ENCODE data around the gene TLE2. TPM values are rescaled to one million over a fixed set of nuclear protein-coding genes. Genes with fewer than 3 reads are reported as not detected.
A peak's percentile ranks its signal among the peaks of the same experiment; 100 is the strongest.

TLE2 gene
- polyA plus RNA-seq, 1 of the 3 experiments (the other 2 are of a cell fraction) = 2.3 TPM

DNA sequence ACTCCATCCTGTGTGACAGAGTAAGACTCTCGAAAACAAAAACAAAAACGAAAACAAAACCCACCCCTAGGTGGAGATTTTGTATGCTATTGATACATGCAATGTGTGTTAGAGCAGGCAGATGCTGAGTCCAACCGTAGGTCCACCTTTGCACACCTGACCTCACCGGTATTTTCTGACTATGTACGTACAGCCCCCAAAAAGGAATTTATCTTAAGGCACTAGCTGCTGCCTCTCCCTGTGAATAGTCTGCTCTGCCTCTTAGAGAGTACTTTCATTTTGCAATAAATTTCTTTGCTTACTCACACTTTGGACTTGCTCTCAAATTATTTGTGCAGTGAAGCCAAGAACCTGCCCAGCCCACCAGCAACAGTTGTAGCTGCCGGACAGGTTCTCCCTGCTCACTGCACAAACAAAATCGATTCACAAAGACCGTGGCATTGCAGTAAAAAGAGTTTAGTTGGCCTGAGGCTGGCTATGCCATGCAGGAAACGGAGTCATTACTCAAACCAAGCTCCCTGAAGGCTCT is 76.1 kb downstream of the TLE2 start:
- H3K4me2 ChIP-seq = 0 out of 2 replicates have a peak overlapping the region, but pooled peaks have one; percentile 15
- H4K20me1 ChIP-seq (ENCODE audit: insufficient read depth) = no peaks in the 10 kb centered on the region
- no peaks in the 10 kb centered on the region for H3K9me2 ChIP-seq
- ChIA-PET POLR2A (no interaction called here), CTCF (interaction anchor here (1.5 to 5.1 kb wide), 6 partner anchors 9 to 211 kb away, joined by 4 to 60 read pairs (median 27); no protein-coding TSS in a partner anchor)
- H3K79me2 ChIP-seq (ENCODE audit: insufficient read depth) = peaks cover 16% of the 10 kb centered on the region
- no peak for TF ChIP-seq CTCF (IDR thresholded peaks at IDR 0.05)
- no peak for TF ChIP-seq JUND (IDR thresholded peaks at IDR 0.05)
- TF ChIP-seq POLR2AphosphoS5 (IDR thresholded peaks at IDR 0.05; ENCODE audit: low read depth, low read length) = no peak
- no peak for TF ChIP-seq MEF2A (IDR thresholded peaks at IDR 0.05; ENCODE audit: borderline replicate concordance, low read depth)
- TF ChIP-seq TCF12 (IDR thresholded peaks at IDR 0.05) = no peak
- TF ChIP-seq RCOR1 (IDR thresholded peaks at IDR 0.05; ENCODE audit: low read length) = no peak
- no peak for TF ChIP-seq GATA2 (CRISPR knock-in tag; IDR thresholded peaks at IDR 0.05)
- no peaks in the 10 kb centered on the region for H3K9me3 ChIP-seq
- H3K4me3 ChIP-seq (ENCODE audit: low read depth in 2 of 2, low read length in 1 of 2) = no peak overlapping the region
- H3K27me3 ChIP-seq (ENCODE audit: insufficient read depth) = no peaks in the 10 kb centered on the region
- peaks cover under 1% of the 10 kb centered on the region for H3F3A ChIP-seq (replicated peaks; ENCODE audit: insufficient read depth)
- no peak for DNase-seq
- peak overlapping the region; percentile 60; the same call in 1 of the 2 replicates for H2AFZ ChIP-seq (ENCODE audit: low read depth)
- peaks cover 4 to 9% of the 10 kb centered on the region in 2 experiments; a peak in 2 of 4 replicates for H3K4me1 ChIP-seq (ENCODE audit: control insufficient read depth in 1 of 2, insufficient read depth in 2 of 2, low read depth in 1 of 2, low read length in 1 of 2)
- 50% methylated on average over 9 of the region's 9 CpGs for WGBS (ENCODE audit: low lambda C conversion rate)
- H3K27ac ChIP-seq (ENCODE audit: low read depth in 2 of 2, low read length in 1 of 2) = no peak overlapping the region
- H3K36me3 ChIP-seq (replicated peaks in 1 of 2; ENCODE audit: control insufficient read depth in 1 of 2, insufficient read depth in 2 of 2, low read length in 1 of 2) = peaks cover 0 to 4% of the 10 kb centered on the region in 2 experiments
- H3K9ac ChIP-seq = no peak overlapping the region

GRCh38 chr19:2950286-2951124 is 78.6 kb downstream of the TLE2 start:
- Histone ChIP-seq H4K20me1 (ENCODE audit: insufficient read depth) (no peaks in the 10 kb centered on the region), H3K9me2 (no peaks in the 10 kb centered on the region), H3K4me3 (ENCODE audit: low read depth in 2 of 2, low read length in 1 of 2) (peak overlapping the region; percentile 73 to 90), H3K36me3 (replicated peaks in 1 of 2; ENCODE audit: control insufficient read depth in 1 of 2, insufficient read depth in 2 of 2, low read length in 1 of 2) (peaks cover 0 to 7% of the 10 kb centered on the region in 2 experiments), H3K27me3 (ENCODE audit: insufficient read depth) (no peaks in the 10 kb centered on the region), H3K9ac (peak overlapping the region; percentile 89), H3K4me1 (ENCODE audit: control insufficient read depth in 1 of 2, insufficient read depth in 2 of 2, low read depth in 1 of 2, low read length in 1 of 2) (peaks cover 4 to 9% of the 10 kb centered on the region in 2 experiments; a peak in 2 of 4 replicates), H3F3A (replicated peaks; ENCODE audit: insufficient read depth) (peaks cover 20% of the 10 kb centered on the region), H3K9me3 (no peaks in the 10 kb centered on the region), H2AFZ (ENCODE audit: low read depth) (0 out of 2 replicates have a peak overlapping the region, but pooled peaks have one; percentile 62), H3K4me2 (peak overlapping the region; percentile 98), H3K27ac (ENCODE audit: low read depth in 2 of 2, low read length in 1 of 2) (peak overlapping the region; percentile 79 to 96), H3K79me2 (ENCODE audit: insufficient read depth) (peaks cover 16% of the 10 kb centered on the region)
- POLR2A ChIA-PET = interaction anchor here (0.6 to 1.9 kb wide), 13 partner anchors 12 to 846 kb away, joined by 3 to 9 read pairs (median 3); partner anchors contain the start of genes MRPL54, ZNF555 and ZNF57
- DNase-seq = peak; percentile 94
- CTCF ChIA-PET = interaction anchor here (0.6 to 5.1 kb wide), 32 partner anchors 9 to 302 kb away, joined by 3 to 60 read pairs (median 6); partner anchors contain the start of genes CELF5, ZNF554 and ZNF556
- 3% methylated on average over 32 of the region's 53 CpGs for WGBS (ENCODE audit: low lambda C conversion rate)
- TF ChIP-seq NFIC (IDR thresholded peaks at IDR 0.05; ENCODE audit: borderline replicate concordance) (peak; percentile 73), REST (IDR thresholded peaks at IDR 0.05; ENCODE audit: low read depth, low read length) (peak; percentile 32; the same call in 1 of the 2 replicates), TCF12 (IDR thresholded peaks at IDR 0.05) (no peak), ZBTB33 (IDR thresholded peaks at IDR 0.05; ENCODE audit: borderline replicate concordance, low read depth) (peak; percentile 63; the same call in 1 of the 2 replicates), SIN3A (IDR thresholded peaks at IDR 0.05; ENCODE audit: borderline replicate concordance, low read depth, low read length) (peak; percentile 20; the same call in 1 of the 2 replicates), RXRA (IDR thresholded peaks at IDR 0.05; ENCODE audit: borderline replicate concordance, low read depth) (no peak), POLR2AphosphoS5 (IDR thresholded peaks at IDR 0.05; ENCODE audit: low read depth, low read length) (peak; percentile 97), CHD2 (IDR thresholded peaks at IDR 0.05; ENCODE audit: low read length, partially characterized antibody) (peak; percentile 90), TAF1 (IDR thresholded peaks at IDR 0.05; ENCODE audit: borderline replicate concordance, low read depth, low read length) (peak; percentile 88)
- TF ChIP-seq, protein P1, sequence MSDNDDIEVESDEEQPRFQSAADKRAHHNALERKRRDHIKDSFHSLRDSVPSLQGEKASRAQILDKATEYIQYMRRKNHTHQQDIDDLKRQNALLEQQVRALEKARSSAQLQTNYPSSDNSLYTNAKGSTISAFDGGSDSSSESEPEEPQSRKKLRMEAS (IDR thresholded peaks at IDR 0.05; ENCODE audit: low read depth) = peak; percentile 33; the same call in 1 of the 2 replicates
